HG02840 (cell line): Measurements from ENCODE around the gene GLIS2.
"Not testable (repeated sequence)": the region's sequence is repeated elsewhere in the genome, so short reads cannot be mapped to it uniquely, and the experiment has no call there.

Source experiments
- ATAC-seq: cut with Tn5 transposase; IDR thresholded peaks from one replicate; pipeline ENCODE4 v1.9.1; 2021; ENCODE audit warnings: mild to moderate bottlenecking, moderate library complexity, moderate number of reproducible peaks; ENCODE audit not compliant: unreplicated experiment, low FRiP score

GLIS2 gene

DNA sequence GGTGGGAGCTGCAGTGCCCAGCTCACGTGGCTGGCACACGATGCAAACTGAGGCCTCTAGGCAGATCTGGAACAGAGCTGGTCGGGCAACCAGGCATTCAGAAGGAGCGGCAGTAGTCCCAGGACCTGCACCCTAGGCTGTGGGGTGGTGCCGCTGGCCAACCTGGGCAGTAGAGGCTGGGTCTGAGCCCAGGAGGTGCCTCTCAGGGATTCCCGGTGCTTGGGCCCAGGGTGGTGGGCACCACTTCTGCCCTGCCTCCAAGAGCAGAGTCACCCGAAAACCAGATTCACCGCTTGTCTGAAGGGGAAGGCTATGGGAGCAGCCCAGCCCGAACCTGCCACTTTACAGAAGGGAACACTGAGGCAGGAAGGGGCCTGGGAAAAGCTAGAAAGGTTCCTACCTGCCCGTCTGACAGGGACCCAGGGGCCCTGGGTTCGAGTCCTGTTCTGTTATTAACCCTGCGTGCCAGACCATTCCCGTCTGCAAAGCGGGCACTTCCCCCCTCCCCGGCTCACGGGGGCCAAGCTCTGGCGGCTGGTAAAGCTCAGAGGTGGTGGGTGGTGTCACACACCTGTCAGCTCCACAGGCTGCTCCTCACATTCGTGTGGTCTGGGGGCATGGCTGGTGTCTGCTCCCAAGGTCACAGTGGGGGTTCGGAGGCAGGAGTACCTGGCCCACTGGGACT, 16.9 kb downstream of the GLIS2 start:
- ATAC-seq: no peak

DNA sequence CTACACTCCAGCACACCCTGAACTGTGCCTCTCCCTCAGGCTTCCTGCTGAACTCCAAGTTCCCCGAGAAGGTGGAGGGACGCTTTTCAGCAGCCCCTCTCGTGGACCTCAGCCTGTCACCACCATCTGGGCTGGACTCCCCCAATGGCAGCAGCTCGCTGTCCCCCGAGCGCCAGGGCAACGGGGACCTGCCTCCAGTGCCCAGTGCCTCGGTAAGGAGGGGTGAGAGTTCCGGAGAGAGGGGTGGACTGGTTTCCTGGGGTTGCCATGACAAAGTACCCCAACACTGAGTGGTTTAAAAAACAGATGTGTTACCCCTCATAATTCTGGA, 17.4 kb downstream of the GLIS2 start:
- ATAC-seq: no peak

DNA sequence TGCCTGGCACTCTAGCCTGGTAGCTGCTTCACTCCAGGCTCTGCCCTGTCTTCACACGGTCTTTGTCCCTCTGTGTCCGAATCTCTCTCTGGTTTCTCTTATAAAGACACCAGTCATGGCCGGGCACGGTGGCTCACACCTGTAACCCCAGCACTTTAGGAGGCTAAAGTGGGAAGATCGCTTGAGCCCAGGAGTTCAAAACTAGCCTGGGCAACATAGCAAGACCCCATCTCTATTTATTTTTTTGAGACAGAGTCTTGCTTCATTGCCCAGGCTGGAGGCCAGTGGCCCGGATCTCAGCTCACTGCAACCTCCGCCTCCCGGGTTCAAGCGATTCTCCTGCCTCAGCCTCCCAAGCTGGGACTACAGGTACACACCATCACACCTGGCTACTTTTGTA, 17.8 kb downstream of the GLIS2 start:
- ATAC-seq: not testable (repeated sequence)

DNA sequence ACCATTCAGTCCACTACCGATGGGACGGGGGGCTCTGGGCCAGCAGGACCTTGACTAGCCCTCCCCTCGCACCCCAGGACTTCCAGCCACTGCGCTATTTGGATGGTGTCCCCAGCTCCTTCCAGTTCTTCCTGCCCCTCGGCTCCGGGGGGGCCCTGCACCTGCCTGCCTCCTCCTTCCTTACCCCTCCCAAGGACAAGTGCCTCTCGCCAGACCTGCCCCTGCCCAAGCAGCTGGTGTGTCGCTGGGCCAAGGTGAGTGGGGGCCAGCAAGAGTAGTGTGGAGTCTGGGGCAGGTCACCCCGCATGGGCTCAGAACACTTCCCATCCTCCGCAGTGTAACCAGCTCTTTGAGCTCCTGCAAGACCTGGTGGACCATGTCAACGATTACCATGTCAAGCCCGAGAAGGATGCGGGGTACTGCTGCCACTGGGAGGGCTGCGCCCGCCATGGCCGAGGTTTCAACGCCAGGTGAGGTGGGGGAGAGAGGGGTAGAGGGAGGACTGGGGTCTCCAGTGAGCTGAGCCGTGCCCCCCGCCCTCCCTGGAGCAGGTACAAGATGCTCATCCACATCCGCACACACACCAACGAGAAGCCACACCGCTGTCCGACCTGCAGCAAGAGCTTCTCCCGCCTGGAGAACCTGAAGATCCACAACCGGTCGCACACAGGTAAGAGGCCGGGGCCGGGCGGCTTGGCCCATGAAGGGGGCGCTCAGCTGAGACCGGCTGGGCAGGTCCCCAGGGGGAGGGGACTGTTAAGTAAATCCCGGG, 19.0 kb downstream of the GLIS2 start:
- no peak for ATAC-seq

DNA sequence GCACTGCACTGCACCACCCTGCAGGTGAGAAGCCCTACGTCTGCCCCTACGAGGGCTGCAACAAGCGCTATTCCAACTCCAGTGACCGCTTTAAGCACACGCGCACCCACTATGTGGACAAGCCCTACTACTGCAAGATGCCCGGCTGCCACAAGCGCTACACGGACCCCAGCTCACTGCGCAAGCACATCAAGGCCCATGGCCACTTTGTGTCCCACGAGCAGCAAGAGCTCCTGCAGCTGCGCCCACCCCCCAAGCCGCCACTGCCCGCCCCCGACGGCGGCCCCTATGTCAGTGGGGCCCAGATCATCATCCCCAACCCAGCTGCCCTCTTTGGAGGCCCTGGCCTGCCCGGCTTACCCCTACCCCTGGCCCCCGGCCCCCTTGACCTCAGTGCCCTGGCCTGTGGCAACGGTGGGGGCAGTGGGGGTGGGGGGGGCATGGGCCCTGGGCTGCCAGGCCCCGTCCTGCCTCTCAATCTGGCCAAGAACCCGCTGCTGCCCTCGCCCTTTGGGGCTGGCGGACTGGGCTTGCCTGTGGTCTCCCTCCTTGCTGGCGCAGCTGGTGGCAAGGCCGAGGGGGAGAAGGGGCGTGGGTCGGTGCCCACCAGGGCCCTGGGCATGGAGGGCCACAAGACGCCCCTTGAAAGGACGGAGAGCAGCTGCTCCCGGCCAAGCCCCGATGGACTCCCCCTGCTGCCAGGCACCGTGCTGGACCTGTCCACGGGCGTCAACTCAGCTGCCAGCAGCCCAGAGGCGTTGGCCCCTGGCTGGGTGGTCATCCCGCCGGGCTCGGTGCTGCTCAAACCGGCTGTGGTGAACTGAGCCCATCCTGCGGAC, 21.1 kb downstream of the GLIS2 start:
- ATAC-seq: no peak

DNA sequence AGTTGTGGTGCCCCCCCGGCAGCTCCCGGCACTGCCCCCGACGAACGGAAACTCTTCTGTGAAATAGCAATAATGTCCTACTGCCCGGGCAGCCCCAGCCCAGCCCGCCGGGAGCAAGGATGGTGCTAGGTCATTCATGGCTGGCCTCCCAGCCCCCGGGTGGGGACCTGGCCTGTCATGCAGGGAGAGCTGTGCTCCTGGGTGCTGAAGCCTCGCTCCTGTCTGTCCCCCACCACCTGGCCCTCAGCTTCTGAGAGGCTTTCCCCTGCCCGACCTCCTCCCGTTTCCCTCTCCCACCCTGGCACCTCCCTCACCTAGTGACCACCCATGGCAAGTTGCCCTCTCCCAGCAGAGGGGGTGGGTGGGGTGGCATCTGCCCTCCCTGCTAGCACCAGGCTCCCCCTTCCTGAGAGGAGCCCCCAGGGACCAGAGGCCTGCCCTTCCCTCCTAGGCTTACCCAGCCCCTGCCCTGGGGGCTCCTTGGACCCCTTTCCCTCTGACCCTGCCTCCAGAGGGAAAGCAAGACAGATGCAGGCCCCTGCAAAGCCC, 21.7 kb downstream of the GLIS2 start:
- ATAC-seq: no peak

DNA sequence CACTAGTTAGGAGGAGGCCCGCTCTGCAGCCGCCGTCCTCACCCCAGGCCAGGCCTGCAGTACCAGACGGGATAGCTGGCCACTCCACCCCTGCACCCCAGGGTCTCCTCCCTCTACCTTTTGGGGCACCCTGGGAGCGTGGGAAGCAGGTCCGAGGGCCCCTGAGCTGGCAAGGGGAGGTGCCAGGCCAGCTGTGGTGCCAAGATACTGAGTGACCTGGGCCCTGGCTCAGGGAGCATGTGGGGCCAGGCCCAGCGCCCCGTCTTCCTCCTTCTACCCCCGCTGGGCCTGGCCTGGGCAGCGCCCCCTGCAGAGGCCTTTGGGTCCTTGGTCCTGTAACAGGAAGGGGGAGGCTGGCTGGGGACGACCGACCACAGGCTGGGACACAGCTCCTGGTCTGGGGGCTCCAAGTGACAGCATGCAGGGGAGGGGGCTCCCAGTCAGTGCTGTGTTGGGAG, 22.3 kb downstream of the GLIS2 start:
- no peak for ATAC-seq

DNA sequence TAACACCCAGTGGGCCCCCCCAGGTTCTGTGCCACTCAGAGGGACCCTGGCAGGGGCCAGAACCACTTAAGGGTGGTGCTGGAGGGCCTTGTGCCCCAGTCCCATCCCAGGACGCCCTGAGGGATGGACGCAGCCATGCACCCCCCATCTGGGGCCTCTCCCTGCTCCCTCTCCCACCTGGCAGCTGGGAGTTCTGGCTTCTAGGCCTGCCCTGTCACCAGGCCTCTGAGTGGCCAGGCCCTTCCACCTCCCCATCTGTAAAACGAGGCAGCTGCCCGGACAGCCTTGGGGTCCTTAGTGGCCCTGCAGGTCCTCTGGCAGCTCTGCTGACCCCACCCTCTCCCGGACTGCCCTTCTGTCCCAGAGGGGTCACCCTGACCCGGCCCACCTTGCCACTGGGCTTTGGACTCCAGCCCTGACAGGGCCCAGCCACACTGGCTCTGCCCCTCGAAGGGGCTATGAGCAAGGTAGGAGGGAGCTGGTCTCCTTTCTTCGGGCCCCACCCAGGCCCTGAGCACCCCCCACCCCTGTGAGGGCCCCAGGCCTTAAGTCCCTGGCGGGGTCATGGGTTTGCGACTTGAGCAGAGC, 22.9 kb downstream of the GLIS2 start:
- no peak for ATAC-seq

DNA sequence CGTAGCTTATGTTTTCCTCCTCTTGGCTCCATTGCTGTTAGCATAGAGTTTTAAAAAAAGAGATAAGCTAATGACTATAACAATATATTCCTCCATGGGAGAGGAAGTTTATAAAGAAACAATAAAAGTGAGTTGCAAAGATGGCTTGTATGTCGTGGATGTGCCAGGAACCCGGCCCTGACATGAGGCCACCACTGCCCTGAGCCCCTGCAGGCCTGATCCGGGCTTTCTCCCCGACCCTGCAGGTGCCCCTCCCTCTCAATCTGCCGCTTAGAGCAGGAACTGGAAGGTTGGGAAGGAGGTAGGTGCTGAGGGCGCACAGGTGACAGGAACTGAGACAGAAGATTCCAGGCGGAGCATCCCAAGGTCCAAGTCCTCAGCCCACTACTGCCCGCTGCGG, 23.6 kb downstream of the GLIS2 start:
- no peak for ATAC-seq

DNA sequence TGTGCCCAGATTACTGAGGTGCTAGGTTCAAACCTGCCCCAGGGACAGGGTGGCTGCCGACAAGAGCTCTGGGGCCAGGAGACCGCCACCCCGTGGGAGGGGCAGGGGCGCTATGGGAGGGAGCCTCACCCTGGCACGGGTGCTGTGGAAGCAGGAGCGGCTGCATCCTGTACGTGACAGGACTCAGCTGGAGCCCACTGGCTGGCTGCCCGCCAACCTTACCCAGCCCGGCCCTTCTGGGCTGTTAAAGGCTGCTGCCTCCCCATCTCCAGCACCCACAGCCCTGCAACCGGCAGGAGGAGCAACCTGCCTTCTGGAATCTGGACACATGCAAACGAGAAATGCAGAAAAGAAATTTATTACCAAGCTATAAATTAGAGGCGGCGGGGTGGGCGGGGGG, 24.0 kb downstream of the GLIS2 start:
- ATAC-seq: no peak

DNA sequence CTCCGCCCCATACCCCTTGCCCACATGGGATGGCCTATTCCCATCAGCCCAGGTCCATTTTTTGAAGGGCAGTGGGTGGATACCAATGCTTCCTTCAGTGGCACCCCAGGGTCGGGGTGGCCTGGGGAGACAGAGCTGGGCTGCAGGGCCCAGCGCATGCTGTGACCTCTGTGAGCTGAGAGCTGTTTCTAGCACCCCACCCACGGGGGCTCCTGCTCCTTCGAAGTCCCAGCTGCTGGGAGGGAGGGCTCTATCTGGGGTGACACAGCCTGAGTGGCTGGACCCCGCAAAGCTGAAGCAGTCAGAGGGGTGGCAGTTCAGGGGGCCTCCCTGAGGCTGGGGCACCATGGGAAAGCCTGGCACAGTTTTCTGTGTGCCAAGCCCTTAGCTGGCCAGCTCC, 24.6 kb downstream of the GLIS2 start:
- no peak for ATAC-seq

DNA sequence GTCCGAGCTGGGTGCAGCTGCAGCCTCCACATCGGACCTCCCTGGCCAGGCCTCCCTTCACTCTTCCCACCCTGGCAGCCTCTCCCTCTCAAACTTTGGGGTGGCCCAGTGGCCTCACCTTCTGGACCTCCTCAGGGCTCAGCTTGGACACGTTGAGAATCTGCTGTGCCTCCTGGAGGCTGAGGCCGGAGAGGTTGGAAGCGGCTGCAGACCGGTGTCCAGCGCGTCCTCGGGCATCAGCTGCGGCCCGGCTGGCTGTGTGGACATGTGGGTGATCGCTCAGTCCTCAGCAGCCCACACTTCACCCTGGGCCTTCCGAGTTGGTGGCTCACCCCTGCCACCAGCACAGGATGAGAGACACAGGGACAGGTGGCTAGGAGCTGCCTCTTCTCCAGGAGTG, 25.4 kb downstream of the GLIS2 start:
- no peak for ATAC-seq

DNA sequence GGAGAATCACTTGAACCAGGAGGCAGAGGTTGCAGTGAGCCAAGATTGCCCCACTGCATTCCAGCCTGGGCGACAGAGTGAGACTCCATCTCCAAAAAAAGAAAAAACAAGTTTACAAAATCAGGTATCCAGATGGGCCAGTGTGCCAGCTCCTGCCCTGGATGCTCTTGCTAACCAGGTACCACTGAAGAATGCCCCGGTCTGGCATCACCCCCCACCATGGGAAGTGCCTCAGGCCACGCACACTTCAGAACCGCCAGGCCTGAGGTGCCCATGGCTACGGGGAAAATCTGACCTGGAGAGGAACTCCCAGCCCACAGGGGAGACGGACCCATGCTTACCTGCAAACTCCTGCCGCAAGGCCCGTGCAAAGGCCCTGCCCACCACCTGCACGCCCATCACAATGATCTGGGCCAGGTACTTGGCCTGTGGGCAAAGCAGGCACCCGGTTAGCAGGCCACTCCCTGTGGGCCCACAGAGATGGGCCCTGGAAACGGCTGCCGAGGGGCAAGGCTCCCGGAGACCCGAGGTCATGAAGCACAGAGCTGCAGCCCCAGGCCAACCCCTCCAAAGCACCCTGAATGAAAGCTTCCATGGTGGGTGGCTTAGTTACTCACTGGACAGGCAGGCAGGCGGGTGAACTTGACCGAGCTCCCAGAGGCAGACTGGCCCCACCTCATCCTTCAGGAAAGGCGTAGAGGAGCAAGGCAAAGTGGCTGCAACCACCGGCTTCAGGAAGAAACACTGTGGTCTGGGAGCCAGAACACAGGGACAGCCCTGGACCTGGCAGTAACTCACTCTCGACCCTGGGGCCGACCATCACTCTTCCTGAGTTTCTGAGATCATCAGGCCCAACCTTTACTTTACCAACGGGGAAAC, 27.2 kb downstream of the GLIS2 start:
- no peak for ATAC-seq

DNA sequence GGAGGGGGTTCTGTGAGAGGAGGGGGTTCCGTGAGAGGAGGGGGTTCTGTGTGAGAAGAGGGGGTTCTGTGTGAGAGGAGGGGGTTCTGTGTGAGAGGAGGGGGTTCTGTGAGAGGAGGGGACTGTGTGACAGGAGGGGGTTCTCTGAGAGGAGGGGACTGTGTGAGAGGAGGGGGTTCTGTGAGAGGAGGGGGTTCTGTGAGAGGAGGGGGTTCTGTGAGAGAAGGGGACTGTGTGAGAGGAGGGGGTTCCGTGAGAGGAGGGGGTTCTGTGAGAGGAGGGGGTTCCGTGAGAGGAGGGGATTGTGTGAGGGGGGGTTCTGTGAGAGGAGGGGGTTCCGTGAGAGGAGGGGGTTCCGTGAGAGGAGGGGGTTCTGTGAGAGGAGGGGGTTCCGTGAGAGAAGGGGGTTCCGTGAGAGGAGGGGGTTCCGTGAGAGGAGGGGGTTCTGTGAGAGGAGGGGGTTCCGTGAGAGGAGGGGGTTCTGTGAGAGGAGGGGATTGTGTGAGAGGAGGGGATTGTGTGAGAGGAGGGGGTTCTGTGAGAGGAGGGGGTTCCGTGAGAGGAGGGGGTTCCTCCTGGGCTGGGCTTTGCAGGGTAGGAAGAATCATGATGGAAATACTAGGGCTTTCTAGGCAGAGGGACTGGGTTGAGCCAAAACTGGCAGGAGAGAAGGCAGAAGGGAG, 28.6 kb downstream of the GLIS2 start:
- ATAC-seq: not testable (repeated sequence)

DNA sequence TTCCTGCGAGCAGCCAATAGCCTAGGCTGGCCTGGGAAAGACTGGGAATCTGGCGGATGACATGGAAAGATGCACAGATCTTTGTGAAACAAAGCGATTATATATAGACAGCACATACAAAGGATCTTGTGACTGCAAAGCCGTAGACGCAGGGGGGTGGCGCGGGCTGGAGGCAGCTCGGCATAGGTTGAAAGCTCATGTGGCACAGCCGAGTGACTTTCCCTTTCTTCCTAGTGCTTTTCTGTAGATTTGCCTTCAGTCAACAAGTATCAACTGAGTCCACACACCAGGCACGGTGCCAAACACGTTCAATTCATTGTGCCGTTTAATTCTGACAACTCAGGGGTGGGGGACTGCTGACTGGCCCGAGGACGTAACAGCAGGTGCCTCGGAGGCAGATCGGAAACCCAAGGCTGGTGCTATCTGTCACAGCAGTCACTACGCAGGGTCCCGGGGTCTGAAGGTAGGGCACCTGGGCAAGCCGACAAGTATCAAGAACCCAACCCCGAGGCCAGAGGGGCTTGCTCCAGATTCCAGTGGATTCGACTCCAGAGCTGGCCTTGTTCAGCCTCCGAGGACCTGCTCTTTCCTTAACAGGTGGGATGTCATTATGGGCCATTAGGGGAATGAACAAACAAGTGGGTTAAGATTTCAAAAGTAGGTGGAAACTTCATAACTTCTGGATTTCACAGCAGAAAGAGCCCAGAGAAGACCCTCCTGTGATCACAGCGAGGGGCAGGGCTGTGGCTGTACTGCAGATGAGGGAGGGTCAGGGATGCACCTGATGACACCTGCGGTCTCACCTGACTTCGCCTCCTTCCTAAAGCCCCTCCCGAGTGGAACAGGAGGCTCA, 29.3 kb downstream of the GLIS2 start:
- ATAC-seq: no peak

DNA sequence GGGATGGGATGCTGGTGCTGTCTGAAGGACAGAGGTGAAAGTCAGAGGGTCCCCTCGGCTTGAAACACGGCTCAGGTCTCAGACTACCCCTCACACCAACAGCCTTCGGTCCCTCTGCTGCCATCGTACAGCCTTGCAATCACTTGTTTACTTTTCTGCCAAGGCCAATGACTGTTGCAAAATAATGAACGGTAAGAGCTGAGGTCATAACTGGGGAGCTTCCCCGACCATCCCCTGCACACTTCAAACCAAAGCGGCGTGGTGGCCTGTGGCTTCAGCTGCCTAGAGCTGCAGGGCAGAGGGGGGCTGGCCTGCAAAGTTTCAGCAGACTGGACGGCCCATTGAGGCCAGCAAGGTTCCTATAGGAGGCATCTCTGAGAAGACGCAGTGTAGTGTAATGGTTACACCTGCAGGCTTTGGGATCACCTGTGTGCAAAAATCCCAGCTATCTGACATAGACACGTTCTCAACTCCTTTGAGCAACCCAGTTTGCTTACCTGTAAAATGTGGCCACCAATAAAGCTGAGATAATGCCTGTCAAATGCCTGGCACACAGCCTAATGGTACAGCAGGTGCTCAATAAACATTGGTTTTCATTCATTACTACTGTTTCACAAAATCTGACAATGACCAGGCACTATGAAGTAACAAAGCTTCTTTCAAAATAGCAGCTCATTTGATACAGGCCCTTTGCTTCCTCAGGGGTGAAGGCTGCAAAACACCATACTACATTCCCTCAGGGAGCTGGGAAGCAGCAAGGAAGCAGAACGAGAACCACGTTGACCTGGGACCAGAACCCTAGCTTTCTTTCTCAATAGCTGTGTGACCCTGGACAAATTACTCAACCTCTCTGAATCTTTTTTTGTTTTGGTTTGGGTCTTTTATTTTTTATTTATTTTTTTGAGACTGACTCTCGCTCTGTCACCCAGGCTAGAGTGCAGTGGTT, 30.2 kb downstream of the GLIS2 start:
- ATAC-seq: no peak

DNA sequence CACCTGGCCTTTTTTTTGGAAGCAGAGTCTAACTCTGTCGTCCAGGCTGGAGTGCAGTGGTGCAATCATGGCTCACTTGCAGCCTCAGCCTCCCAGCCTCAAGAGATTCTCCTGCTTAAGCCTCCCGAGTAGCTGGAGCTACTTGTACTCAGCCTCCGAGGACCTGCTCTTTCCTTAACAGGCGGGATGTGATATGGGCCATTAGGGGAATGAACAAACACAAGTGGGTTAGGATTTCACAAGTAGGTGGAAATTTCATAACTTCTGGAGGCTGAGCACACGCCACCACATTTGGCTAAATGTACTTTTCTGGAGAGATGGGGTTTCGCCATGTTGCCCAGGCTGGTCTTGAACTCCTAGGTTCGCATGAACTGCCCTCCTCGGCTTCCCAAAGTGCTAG, 31.1 kb downstream of the GLIS2 start:
- ATAC-seq: no peak
